ENCODE results near the gene SSH2. TPM values are rescaled to one million over a fixed set of nuclear protein-coding genes. Genes with fewer than 3 reads are reported as not detected.

Gene SSH2
- total RNA-seq, 4 donors from 2014 or later = 140 to 241 (median 172) TPM

- intact Hi-C loops (cut with DNase I; ENCODE audit: low total_unique reads) = no loop called here
- ATAC-seq = no peak
- no peak for DNase-seq
- Histone ChIP-seq H3K9me3 (no peaks in the 10 kb centered on the region), H3K27me3 (no peaks in the 10 kb centered on the region), H3K4me1 (peaks cover 42 to 73% of the 10 kb centered on the region in 2 donors), H3K4me3 (no peak overlapping the region), H3K36me3 (peaks cover 0 to 73% of the 10 kb centered on the region in 2 donors), H3K27ac (peak overlapping the region; percentile 97 to 100 (median 98))
- TF ChIP-seq POLR2A (IDR thresholded peaks at IDR 0.05) (no peak), CTCF (IDR thresholded peaks at IDR 0.05 in 4 of 5, conservative IDR thresholded peaks at IDR 0.05 in 1 of 5) (no peak)
- in situ Hi-C loops (cut with MboI; ENCODE audit: low sequenced_read_pairs in 4 of 4) = loop anchor here in 1 of 4 donors (10.0 kb wide), 1 partner anchor 141 kb away; no protein-coding TSS in a partner anchor
Observed at GRCh38 chr17:29633886-29634285, 296.1 kb downstream of the SSH2 start.

- DNase-seq (no peak), ATAC-seq (no peak)
- no peaks in the 10 kb centered on the region for H3K27me3 ChIP-seq
- in situ Hi-C loops (cut with MboI; ENCODE audit: low sequenced_read_pairs in 4 of 4) (loop anchor here in 1 of 4 donors (10.0 kb wide), 1 partner anchor 144 kb away; no protein-coding TSS in a partner anchor), intact Hi-C loops (cut with DNase I; ENCODE audit: low total_unique reads) (no loop called here)
- no peaks in the 10 kb centered on the region for H3K9me3 ChIP-seq
- peaks cover 69 to 80% of the 10 kb centered on the region in 2 donors for H3K4me1 ChIP-seq
- H3K27ac ChIP-seq = peak overlapping the region; percentile 98 to 100 (median 99)
- TF ChIP-seq CTCF (IDR thresholded peaks at IDR 0.05 in 4 of 5, conservative IDR thresholded peaks at IDR 0.05 in 1 of 5) (no peak), POLR2A (IDR thresholded peaks at IDR 0.05) (no peak)
- no peak overlapping the region for H3K4me3 ChIP-seq
- peaks cover 0 to 55% of the 10 kb centered on the region in 2 donors for H3K36me3 ChIP-seq
Observed at GRCh38 chr17:29630630-29631193, 299.3 kb downstream of the SSH2 start.

GRCh38 chr17:29629839-29630238, 300.2 kb downstream of the SSH2 start:
- Histone ChIP-seq H3K4me1 (peaks cover 73 to 80% of the 10 kb centered on the region in 2 donors), H3K36me3 (peaks cover 0 to 46% of the 10 kb centered on the region in 2 donors), H3K27ac (peak overlapping the region; percentile 98 to 100 (median 99)), H3K4me3 (no peak overlapping the region), H3K27me3 (no peaks in the 10 kb centered on the region), H3K9me3 (no peaks in the 10 kb centered on the region)
- intact Hi-C loops (cut with DNase I; ENCODE audit: low total_unique reads) (loop anchor here (10.0 kb wide), 1 partner anchor 495 kb away; no protein-coding TSS in a partner anchor), in situ Hi-C loops (cut with MboI; ENCODE audit: low sequenced_read_pairs in 4 of 4) (loop anchor here in 2 of 4 donors (10.0 kb wide), 1 partner anchor 145 kb away; no protein-coding TSS in a partner anchor)
- no peak for ATAC-seq
- DNase-seq = no peak
- TF ChIP-seq CTCF (IDR thresholded peaks at IDR 0.05 in 4 of 5, conservative IDR thresholded peaks at IDR 0.05 in 1 of 5) (no peak), POLR2A (IDR thresholded peaks at IDR 0.05) (no peak)

- intact Hi-C loops (cut with DNase I; ENCODE audit: low total_unique reads) = loop anchor here (10.0 kb wide), 1 partner anchor 494 kb away; no protein-coding TSS in a partner anchor
- H3K27me3 ChIP-seq = no peaks in the 10 kb centered on the region
- peaks cover 0 to 34% of the 10 kb centered on the region in 2 donors for H3K36me3 ChIP-seq
- H3K4me1 ChIP-seq = peaks cover 64 to 68% of the 10 kb centered on the region in 2 donors
- TF ChIP-seq CTCF (IDR thresholded peaks at IDR 0.05 in 4 of 5, conservative IDR thresholded peaks at IDR 0.05 in 1 of 5) = no peak
- no peak for TF ChIP-seq POLR2A (IDR thresholded peaks at IDR 0.05)
- ATAC-seq (peak; percentile 7 to 14), DNase-seq (peak in 1 of 2 donors; percentile 43)
- in situ Hi-C loops (cut with MboI; ENCODE audit: low sequenced_read_pairs in 4 of 4) = loop anchor here in 1 of 4 donors (10.0 kb wide), 1 partner anchor 146 kb away; no protein-coding TSS in a partner anchor
- no peaks in the 10 kb centered on the region for H3K9me3 ChIP-seq
- H3K27ac ChIP-seq = peak overlapping the region; percentile 98 to 100 (median 99)
- no peak overlapping the region for H3K4me3 ChIP-seq
Observed at GRCh38 chr17:29628644-29629043, 301.4 kb downstream of the SSH2 start.
